Vagina (tissue), 2 donors: ENCODE data around the gene RHOBTB3. TPM values are rescaled to one million over a fixed set of nuclear protein-coding genes. Genes with fewer than 3 reads are reported as not detected.

Source experiments
- DNase-seq, 2 donors: peaks; one replicate each; pipeline ENCODE4 v3.0.0-alpha.2; 2017; ENCODE audit errors: extremely low spot score in 2 of 2
- H3K27ac ChIP-seq: fragments of 200-600 bp; sonication (generic); one replicate; pipeline ENCODE4 v1.5.1; 2019
- H3K27me3 ChIP-seq: fragments of 200-600 bp; sonication (generic); one replicate; pipeline ENCODE4 v1.5.1; 2019
- H3K36me3 ChIP-seq, 2 donors: fragments of 200-600 bp; sonication (generic); one replicate each; pipeline ENCODE4 v1.5.1; 2017 to 2019
- H3K4me1 ChIP-seq: fragments of 200-600 bp; sonication (generic); one replicate; pipeline ENCODE4 v1.5.1; 2019
- H3K4me3 ChIP-seq, 2 donors: fragments of 200-600 bp; sonication (generic); 1 replicate in 1 of 2; 2 replicates in 1 of 2; pipeline ENCODE4 v1.5.1; 2016 to 2019
- H3K9me3 ChIP-seq: fragments of 200-600 bp; sonication (generic); one replicate; pipeline ENCODE4 v1.5.1; 2019
- CTCF ChIP-seq, 3 experiments: fragments of 450-650 bp in 2 of 3; fragments of 200-600 bp in 1 of 3; sonication (generic) in 1 of 3; IDR thresholded peaks; one replicate each; pipeline ENCODE4 v1.5.1; 2017 to 2019; ENCODE audit warnings: antibody characterized with exemption in 3 of 3, mild to moderate bottlenecking in 2 of 3, moderate library complexity in 2 of 3
- POLR2A ChIP-seq, 2 donors: fragments of 450-650 bp; IDR thresholded peaks; one replicate each; pipeline ENCODE4 v1.6.1; 2017; ENCODE audit warnings: antibody characterized with exemption in 2 of 2, mild to moderate bottlenecking in 2 of 2, moderate library complexity in 2 of 2
- POLR2AphosphoS5 ChIP-seq, 2 donors: sonication (generic); formaldehyde crosslinking; IDR thresholded peaks; one replicate each; pipeline ENCODE4 v1.9.0; 2017; ENCODE audit warnings: antibody characterized with exemption in 2 of 2, mild to moderate bottlenecking in 2 of 2, low read depth in 1 of 2; ENCODE audit not compliant: insufficient read depth in 1 of 2
- intact Hi-C: fragments of 100-400 bp; cut with DNase I; formaldehyde crosslinking; loops from one replicate; pipeline ENCODE4 v1.15.1; 2023
- total RNA-seq: library from RNA; depleted of rRNA; stranded (reverse); fragments of >200 nt; gene quantifications from one replicate; pipeline ENCODE4 v1.2.3, GENCODE V29; 2016

RHOBTB3 gene
- total RNA-seq, 1 donor from 2014 or later: 43.2 TPM

- Histone ChIP-seq H3K9me3 (no peaks in the 10 kb centered on the region), H3K27me3 (no peaks in the 10 kb centered on the region), H3K4me1 (peaks cover 21% of the 10 kb centered on the region), H3K27ac (peak overlapping the region; percentile 89), H3K4me3 (peak overlapping the region; percentile 80 to 99), H3K36me3 (no peaks in the 10 kb centered on the region)
- TF ChIP-seq POLR2AphosphoS5 (IDR thresholded peaks at IDR 0.05; ENCODE audit: insufficient read depth in 1 of 2, low read depth in 1 of 2) (peak in 1 of 2 donors; percentile 54), POLR2A (IDR thresholded peaks at IDR 0.05) (no peak)
- DNase-seq: no peak
- intact Hi-C loops: loop anchor here (2.0 to 10.0 kb wide), 2 partner anchors 85 to 123 kb away; partner anchors contain the start of gene RFESD
Observed at GRCh38 chr5:95731571-95732554, 727 bp downstream of the RHOBTB3 start.

- Histone ChIP-seq H3K27ac (peak overlapping the region; percentile 39), H3K36me3 (no peaks in the 10 kb centered on the region), H3K27me3 (no peaks in the 10 kb centered on the region), H3K9me3 (no peaks in the 10 kb centered on the region), H3K4me1 (peaks cover 21% of the 10 kb centered on the region), H3K4me3 (peak overlapping the region in 1 of 2 donors; percentile 80)
- DNase-seq: no peak
- no peak for TF ChIP-seq CTCF (IDR thresholded peaks at IDR 0.05)
- TF ChIP-seq POLR2AphosphoS5 (IDR thresholded peaks at IDR 0.05; ENCODE audit: insufficient read depth in 1 of 2, low read depth in 1 of 2): no peak
- no peak for TF ChIP-seq POLR2A (IDR thresholded peaks at IDR 0.05)
- intact Hi-C loops: loop anchor here (10.0 kb wide), 1 partner anchor 122 kb away; no protein-coding TSS in a partner anchor
Observed at GRCh38 chr5:95733107-95733665, 2.0 kb downstream of the RHOBTB3 start.

GRCh38 chr5:95734187-95734586, 3.1 kb downstream of the RHOBTB3 start:
- no peak for TF ChIP-seq CTCF (IDR thresholded peaks at IDR 0.05)
- TF ChIP-seq POLR2AphosphoS5 (IDR thresholded peaks at IDR 0.05; ENCODE audit: insufficient read depth in 1 of 2, low read depth in 1 of 2): no peak
- no peak for TF ChIP-seq POLR2A (IDR thresholded peaks at IDR 0.05)
- no peak for DNase-seq
- Histone ChIP-seq H3K27me3 (no peaks in the 10 kb centered on the region), H3K4me1 (peaks cover 20% of the 10 kb centered on the region), H3K36me3 (peaks cover 0 to under 1% of the 10 kb centered on the region in 2 donors), H3K9me3 (no peaks in the 10 kb centered on the region), H3K27ac (peak overlapping the region; percentile 39), H3K4me3 (peak overlapping the region in 1 of 2 donors; percentile 4)
- intact Hi-C loops: loop anchor here (10.0 kb wide), 1 partner anchor 121 kb away; no protein-coding TSS in a partner anchor

GRCh38 chr5:95734906-95735305, 3.8 kb downstream of the RHOBTB3 start:
- Histone ChIP-seq H3K27me3 (no peaks in the 10 kb centered on the region), H3K36me3 (peaks cover 0 to 7% of the 10 kb centered on the region in 2 donors), H3K27ac (peak overlapping the region; percentile 39), H3K9me3 (no peaks in the 10 kb centered on the region), H3K4me1 (peaks cover 12% of the 10 kb centered on the region), H3K4me3 (peak overlapping the region in 1 of 2 donors; percentile 4)
- DNase-seq: no peak
- TF ChIP-seq POLR2A (IDR thresholded peaks at IDR 0.05): no peak
- TF ChIP-seq CTCF (IDR thresholded peaks at IDR 0.05): no peak
- no peak for TF ChIP-seq POLR2AphosphoS5 (IDR thresholded peaks at IDR 0.05; ENCODE audit: insufficient read depth in 1 of 2, low read depth in 1 of 2)
- intact Hi-C loops: loop anchor here (10.0 kb wide), 1 partner anchor 120 kb away; no protein-coding TSS in a partner anchor

GRCh38 chr5:95735406-95735805, 4.3 kb downstream of the RHOBTB3 start:
- H3K4me3 ChIP-seq: no peak overlapping the region
- H3K27ac ChIP-seq: no peak overlapping the region
- H3K4me1 ChIP-seq: peaks cover 10% of the 10 kb centered on the region
- TF ChIP-seq POLR2AphosphoS5 (IDR thresholded peaks at IDR 0.05; ENCODE audit: insufficient read depth in 1 of 2, low read depth in 1 of 2) (no peak), CTCF (IDR thresholded peaks at IDR 0.05) (no peak), POLR2A (IDR thresholded peaks at IDR 0.05) (no peak)
- H3K27me3 ChIP-seq: no peaks in the 10 kb centered on the region
- no peak for DNase-seq
- intact Hi-C loops: loop anchor here (10.0 kb wide), 1 partner anchor 119 kb away; no protein-coding TSS in a partner anchor
- peaks cover 0 to 7% of the 10 kb centered on the region in 2 donors for H3K36me3 ChIP-seq
- H3K9me3 ChIP-seq: no peaks in the 10 kb centered on the region
